ENCODE measurements around the gene MED13L. TPM values are rescaled to one million over a fixed set of nuclear protein-coding genes. Genes with fewer than 3 reads are reported as not detected.

The MED13L gene
- total RNA-seq, 1 experiment from 2014 or later, result 80.5 TPM

GRCh38 chr12:116302166-116303058 lies 24.9 kb upstream of the MED13L start:
- Mint-ChIP-seq H3K27me3 (ENCODE audit: low read depth) (no peaks in the 10 kb centered on the region), H3K27ac (peak overlapping the region; percentile 25; the same call in 1 of the 2 replicates), H3K4me3 (no peak overlapping the region), H3K9me3 (no peaks in the 10 kb centered on the region), H3K4me1 (peaks cover 26% of the 10 kb centered on the region), H3K36me3 (no peaks in the 10 kb centered on the region)
- POLR2A ChIA-PET, result interaction anchor here (0.9 kb wide), 1 partner anchor 12 kb away, joined by 3 read pairs; no protein-coding TSS in a partner anchor
- TF ChIP-seq ZNF512 (CRISPR knock-in tag; IDR thresholded peaks at IDR 0.05; ENCODE audit: borderline replicate concordance) (no peak), FOXK1 (CRISPR knock-in tag; IDR thresholded peaks at IDR 0.05) (no peak), EMX1 (CRISPR knock-in tag; IDR thresholded peaks at IDR 0.05) (no peak), NR3C1 (CRISPR knock-in tag; conservative IDR thresholded peaks at IDR 0.05; ENCODE audit: low read depth) (no peak), ZNF423 (CRISPR knock-in tag; IDR thresholded peaks at IDR 0.05) (no peak), CTCF (IDR thresholded peaks at IDR 0.05) (no peak), ZNF219 (CRISPR knock-in tag; IDR thresholded peaks at IDR 0.05; ENCODE audit: borderline replicate concordance) (no peak), ZBTB43 (CRISPR knock-in tag; IDR thresholded peaks at IDR 0.05) (no peak), IRF2 (CRISPR knock-in tag; IDR thresholded peaks at IDR 0.05; ENCODE audit: borderline replicate concordance, low read depth) (no peak), NFATC4 (CRISPR knock-in tag; IDR thresholded peaks at IDR 0.05) (no peak), ELF4 (CRISPR knock-in tag; IDR thresholded peaks at IDR 0.05; ENCODE audit: low read depth) (no peak), JUN (CRISPR knock-in tag; IDR thresholded peaks at IDR 0.05) (no peak), PRDM15 (CRISPR knock-in tag; IDR thresholded peaks at IDR 0.05) (no peak)
- CTCF ChIA-PET, result interaction anchor here (0.7 kb wide), 1 partner anchor 224 kb away, joined by 4 read pairs; no protein-coding TSS in a partner anchor
- no peak for DNase-seq (ENCODE audit: low spot score)
- no peak for ATAC-seq

- no peak overlapping the region for H3K27ac Mint-ChIP-seq
- ChIA-PET CTCF (interaction anchor here (0.6 to 0.7 kb wide), 2 partner anchors 224 to 458 kb away, joined by 3 to 4 read pairs; no protein-coding TSS in a partner anchor), POLR2A (interaction anchor here (0.9 kb wide), 1 partner anchor 11 kb away, joined by 3 read pairs; no protein-coding TSS in a partner anchor)
- peaks cover 26% of the 10 kb centered on the region for H3K4me1 Mint-ChIP-seq
- TF ChIP-seq AFF4 (CRISPR knock-in tag; IDR thresholded peaks at IDR 0.05; ENCODE audit: borderline replicate concordance) (no peak), ATF2 (CRISPR knock-in tag; IDR thresholded peaks at IDR 0.05; ENCODE audit: borderline replicate concordance, low read depth) (no peak), ZMAT4 (CRISPR knock-in tag; IDR thresholded peaks at IDR 0.05) (no peak)
- ATAC-seq (no peak), DNase-seq (ENCODE audit: low spot score) (no peak)
- no peaks in the 10 kb centered on the region for H3K27me3 Mint-ChIP-seq (ENCODE audit: low read depth)
- no peak overlapping the region for H3K4me3 Mint-ChIP-seq
- no peaks in the 10 kb centered on the region for H3K36me3 Mint-ChIP-seq
- peaks cover 5% of the 10 kb centered on the region; the same call in 1 of the 2 replicates for H3K9me3 Mint-ChIP-seq
Measured at GRCh38 chr12:116301621-116302020, 24.1 kb upstream of the MED13L start.

Measured in WTC11 (cell line).